OCI-LY7 (cell line): ENCODE measurements around the gene ISY1.

Experiments used
- CTCF ChIP-seq: fragments of 200-600 bp; sonication (generic); conservative IDR thresholded peaks from 2 replicates; pipeline ENCODE4 v1.5.1; 2014; ENCODE audit warnings: mild to moderate bottlenecking, antibody characterized with exemption, low read length, moderate library complexity, mixed read lengths
- EZH2phosphoT487 ChIP-seq: fragments of 200-600 bp; sonication (generic); IDR thresholded peaks from 2 replicates; pipeline ENCODE4 v1.6.1; 2018; ENCODE audit warnings: low read depth, borderline replicate concordance, mild to moderate bottlenecking, mixed run types, antibody characterized with exemption, low read length, moderate library complexity, mixed read lengths

GRCh38 chr3:129207479-129207878 is 46.6 kb upstream of the ISY1 start:
- TF ChIP-seq CTCF (no peak), EZH2phosphoT487 (no peak)
